Liver (tissue), 9 donors: ENCODE results near the gene PLA2G15. TPM values are rescaled to one million over a fixed set of nuclear protein-coding genes. Genes with fewer than 3 reads are reported as not detected.

Experiments used
- DNase-seq: peaks from one replicate; pipeline ENCODE4 v3.0.0-alpha.2; 2017; ENCODE audit warnings: low spot score
- H3K27ac ChIP-seq, 2 donors: one replicate each; pipeline ENCODE4 v1.7.0; 2013; ENCODE audit warnings: inconsistent platforms in 2 of 2, low read length in 2 of 2, control low read depth in 1 of 2, low read depth in 1 of 2, mild to moderate bottlenecking in 1 of 2
- H3K27me3 ChIP-seq, 4 donors: one replicate each; pipeline versions ENCODE4 v1.6.1 to v1.7.0; 2013; ENCODE audit warnings: low read length in 3 of 4, inconsistent platforms in 1 of 4, mild to moderate bottlenecking in 1 of 4, moderate library complexity in 1 of 4; ENCODE audit not compliant: control insufficient read depth in 4 of 4, insufficient read depth in 4 of 4
- H3K36me3 ChIP-seq, 4 donors: one replicate each; pipeline versions ENCODE4 v1.6.1 to v1.7.0; 2013; ENCODE audit warnings: low read length in 3 of 4, mild to moderate bottlenecking in 3 of 4, low read depth in 1 of 4, moderate library complexity in 1 of 4; ENCODE audit not compliant: control insufficient read depth in 4 of 4, insufficient read depth in 3 of 4
- H3K4me1 ChIP-seq, 4 donors: one replicate each; pipeline versions ENCODE4 v1.6.1 to v1.7.0; 2013; ENCODE audit warnings: low read length in 3 of 4, mild to moderate bottlenecking in 3 of 4, moderate library complexity in 1 of 4; ENCODE audit not compliant: control insufficient read depth in 4 of 4, insufficient read depth in 4 of 4
- H3K4me3 ChIP-seq, 3 donors: one replicate each; pipeline versions ENCODE4 v1.6.1 to v1.7.0; 2013; ENCODE audit warnings: low read length in 3 of 3, control low read depth in 1 of 3, low read depth in 1 of 3, mild to moderate bottlenecking in 1 of 3
- H3K9ac ChIP-seq, 2 donors: one replicate each; pipeline ENCODE4 v1.7.0; 2013; ENCODE audit warnings: low read length in 2 of 2, mild to moderate bottlenecking in 2 of 2, moderate library complexity in 2 of 2, control low read depth in 1 of 2, low read depth in 1 of 2
- H3K9me3 ChIP-seq, 4 donors: one replicate each; pipeline versions ENCODE4 v1.6.1 to v1.7.0; 2013; ENCODE audit warnings: low read length in 3 of 4; ENCODE audit not compliant: control insufficient read depth in 4 of 4
- EGR1 ChIP-seq, 2 donors: IDR thresholded peaks; 2 replicates each; pipeline ENCODE4 v1.6.1; 2016 to 2018; ENCODE audit warnings: antibody characterized with exemption in 2 of 2, low read depth in 2 of 2
- FOXA1 ChIP-seq: IDR thresholded peaks from 2 replicates; pipeline ENCODE4 v1.6.1; 2016; ENCODE audit warnings: antibody characterized with exemption
- FOXA2 ChIP-seq: IDR thresholded peaks from 2 replicates; pipeline ENCODE4 v1.6.1; 2016; ENCODE audit warnings: antibody characterized with exemption
- GABPA ChIP-seq, 2 donors: IDR thresholded peaks in 1 of 2; conservative IDR thresholded peaks in 1 of 2; 2 replicates each; pipeline ENCODE4 v1.6.1; 2016; ENCODE audit warnings: antibody characterized with exemption in 2 of 2, mild to moderate bottlenecking in 1 of 2, moderate library complexity in 1 of 2
- HNF4A ChIP-seq, 2 donors: conservative IDR thresholded peaks; 2 replicates each; pipeline ENCODE4 v1.6.1; 2016; ENCODE audit warnings: antibody characterized with exemption in 2 of 2, mild to moderate bottlenecking in 2 of 2
- JUND ChIP-seq, 2 donors: IDR thresholded peaks; 2 replicates each; pipeline ENCODE4 v1.6.1; 2016; ENCODE audit warnings: antibody characterized with exemption in 2 of 2
- NR2F2 ChIP-seq: IDR thresholded peaks from 2 replicates; pipeline ENCODE4 v1.6.1; 2016; ENCODE audit warnings: antibody characterized with exemption
- RAD21 ChIP-seq, 2 donors: IDR thresholded peaks; 2 replicates each; pipeline ENCODE4 v1.6.1; 2016; ENCODE audit warnings: antibody characterized with exemption in 2 of 2, mild to moderate bottlenecking in 2 of 2
- RXRA ChIP-seq, 2 donors: IDR thresholded peaks; 2 replicates each; pipeline ENCODE4 v1.6.1; 2017 to 2018; ENCODE audit warnings: antibody characterized with exemption in 2 of 2, mild to moderate bottlenecking in 1 of 2
- TAF1 ChIP-seq: conservative IDR thresholded peaks from 2 replicates; pipeline ENCODE4 v1.6.1; 2016; ENCODE audit warnings: antibody characterized with exemption, mild to moderate bottlenecking
- WGBS: extraction: QIAGEN DNeasy Blood & Tissue Kit; methylation state at CpG from one replicate; pipeline ENCODE4 v1.1.7; 2013; 5-methylcytosine and 5-hydroxymethylcytosine counted together
- polyA plus RNA-seq, 2 donors: library from polyadenylated mRNA; stranded (reverse) in 1 of 2; unstranded in 1 of 2; fragments of 200-250 nt in 1 of 2; fragments of >200 nt in 1 of 2; fragmentation: Nextera tagmentation in 1 of 2; extraction: Ambion mirVana in 1 of 2; gene quantifications; one replicate each; pipeline versions ENCODE4 v1.2.1 to v1.2.3, GENCODE V29; 2013 to 2015
- total RNA-seq, 2 donors: library from RNA; depleted of rRNA; stranded (reverse); fragments of >200 nt; gene quantifications; one replicate each; pipeline ENCODE4 v1.2.3, GENCODE V29; 2014
- TF ChIP-seq, protein P1 (sequence below): fragments of 150-350 bp; IDR thresholded peaks from 2 replicates; pipeline ENCODE4 v1.5.1; 2017; ENCODE audit warnings: improper control_type of control experiment, low read depth, low read length; ENCODE audit not compliant: missing input control
- TF ChIP-seq, protein P2 (sequence below): IDR thresholded peaks from 2 replicates; pipeline ENCODE4 v1.6.1; 2016; ENCODE audit warnings: antibody characterized with exemption
- TF ChIP-seq, protein P3 (sequence below): IDR thresholded peaks from 2 replicates; pipeline ENCODE4 v1.6.1; 2016; ENCODE audit warnings: antibody characterized with exemption
- TF ChIP-seq, protein P4 (sequence below): IDR thresholded peaks from 2 replicates; pipeline ENCODE4 v1.6.1; 2016; ENCODE audit warnings: antibody characterized with exemption
- TF ChIP-seq, protein P5 (sequence below): IDR thresholded peaks from 2 replicates; pipeline ENCODE4 v1.6.1; 2016; ENCODE audit warnings: antibody characterized with exemption, mild to moderate bottlenecking
- donor health status: healthy.
- donor health status: healthy.
- donor health status: healthy.
- donor health status: healthy.
- donor health status: healthy.

Gene PLA2G15
- total and polyA plus RNA-seq, 4 donors: 4.5 to 19.8 (median 15.1) TPM

DNA sequence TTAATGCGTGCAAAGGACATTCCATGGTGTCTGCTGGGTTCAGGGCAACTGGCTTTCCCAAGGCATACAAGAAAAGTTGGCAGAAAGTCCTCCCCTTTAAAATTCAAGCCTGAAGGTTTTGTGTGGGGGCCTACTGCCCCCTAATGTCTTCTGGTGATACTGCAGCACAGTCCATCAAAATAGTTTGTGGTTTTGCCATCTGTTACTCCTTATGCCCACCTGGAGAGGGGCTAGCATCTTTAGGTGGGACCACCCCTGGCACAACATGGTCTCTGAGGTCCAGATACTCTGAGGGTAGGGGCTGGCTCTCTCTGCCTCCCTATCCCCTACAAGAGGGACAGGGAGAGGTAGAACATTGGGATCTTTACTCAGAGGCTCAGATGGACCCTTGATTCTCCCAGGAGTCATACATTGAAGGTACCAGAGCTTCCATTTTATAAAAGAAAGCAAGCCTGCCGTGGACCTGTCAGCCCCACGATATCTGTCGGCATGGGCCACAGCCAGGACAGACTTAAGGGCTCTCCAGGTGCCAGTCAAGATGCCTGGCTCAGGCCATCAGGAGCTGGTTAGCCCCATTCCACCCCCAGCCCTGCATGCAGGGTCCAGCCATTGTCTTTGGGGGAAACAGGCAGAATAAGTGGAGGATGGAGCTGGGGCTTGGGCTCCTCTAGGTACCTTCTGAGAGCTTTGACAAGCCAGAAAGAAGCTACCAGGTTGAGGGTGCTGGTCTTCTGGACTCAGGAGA is 15.6 kb upstream of the PLA2G15 start:
- no peak overlapping the region for H3K4me3 ChIP-seq
- H3K36me3 ChIP-seq: peaks cover 9 to 38% (median 20%) of the 10 kb centered on the region in 4 donors
- H3K4me1 ChIP-seq: peaks cover 18 to 71% (median 61%) of the 10 kb centered on the region in 4 donors
- no peaks in the 10 kb centered on the region for H3K27me3 ChIP-seq
- TF ChIP-seq RAD21 (IDR thresholded peaks at IDR 0.05) (peak; percentile 93), HNF4A (conservative IDR thresholded peaks at IDR 0.05) (peak in 1 of 2 donors; percentile 21), JUND (IDR thresholded peaks at IDR 0.05) (no peak)
- TF ChIP-seq, protein P1, sequence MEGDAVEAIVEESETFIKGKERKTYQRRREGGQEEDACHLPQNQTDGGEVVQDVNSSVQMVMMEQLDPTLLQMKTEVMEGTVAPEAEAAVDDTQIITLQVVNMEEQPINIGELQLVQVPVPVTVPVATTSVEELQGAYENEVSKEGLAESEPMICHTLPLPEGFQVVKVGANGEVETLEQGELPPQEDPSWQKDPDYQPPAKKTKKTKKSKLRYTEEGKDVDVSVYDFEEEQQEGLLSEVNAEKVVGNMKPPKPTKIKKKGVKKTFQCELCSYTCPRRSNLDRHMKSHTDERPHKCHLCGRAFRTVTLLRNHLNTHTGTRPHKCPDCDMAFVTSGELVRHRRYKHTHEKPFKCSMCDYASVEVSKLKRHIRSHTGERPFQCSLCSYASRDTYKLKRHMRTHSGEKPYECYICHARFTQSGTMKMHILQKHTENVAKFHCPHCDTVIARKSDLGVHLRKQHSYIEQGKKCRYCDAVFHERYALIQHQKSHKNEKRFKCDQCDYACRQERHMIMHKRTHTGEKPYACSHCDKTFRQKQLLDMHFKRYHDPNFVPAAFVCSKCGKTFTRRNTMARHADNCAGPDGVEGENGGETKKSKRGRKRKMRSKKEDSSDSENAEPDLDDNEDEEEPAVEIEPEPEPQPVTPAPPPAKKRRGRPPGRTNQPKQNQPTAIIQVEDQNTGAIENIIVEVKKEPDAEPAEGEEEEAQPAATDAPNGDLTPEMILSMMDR: peak; percentile 86
- TF ChIP-seq, protein P2, sequence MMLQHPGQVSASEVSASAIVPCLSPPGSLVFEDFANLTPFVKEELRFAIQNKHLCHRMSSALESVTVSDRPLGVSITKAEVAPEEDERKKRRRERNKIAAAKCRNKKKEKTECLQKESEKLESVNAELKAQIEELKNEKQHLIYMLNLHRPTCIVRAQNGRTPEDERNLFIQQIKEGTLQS: no peak
- H3K9ac ChIP-seq: no peak overlapping the region
- H3K9me3 ChIP-seq: no peaks in the 10 kb centered on the region
- DNase-seq: peak; percentile 65
- 55% methylated on average over 4 of the region's 4 CpGs for WGBS
- no peak overlapping the region for H3K27ac ChIP-seq

DNA sequence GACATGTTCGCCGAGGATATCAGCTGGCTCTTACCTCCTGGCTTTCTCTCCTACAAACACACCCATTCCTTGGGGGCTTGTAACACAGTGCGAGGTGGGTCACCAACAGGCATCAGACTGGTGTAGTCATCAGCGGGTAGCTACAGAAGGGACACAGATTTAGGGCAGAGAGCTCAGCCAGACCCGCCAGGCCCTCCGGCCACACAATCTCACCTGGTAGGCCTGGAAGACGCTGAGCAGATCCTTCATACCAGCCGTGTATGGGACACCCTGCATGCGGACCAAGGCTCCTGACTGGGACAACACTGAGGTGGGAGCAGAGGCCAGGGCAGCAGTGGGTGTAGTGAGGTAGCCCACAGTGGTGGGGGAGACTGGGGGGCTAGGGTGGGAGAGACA is 15.0 kb upstream of the PLA2G15 start:
- no peaks in the 10 kb centered on the region for H3K27me3 ChIP-seq
- H3K4me3 ChIP-seq: no peak overlapping the region
- peaks cover 9 to 38% (median 20%) of the 10 kb centered on the region in 4 donors for H3K36me3 ChIP-seq
- WGBS: 87% methylated on average over 9 of the region's 9 CpGs
- H3K9ac ChIP-seq: no peak overlapping the region
- no peak for DNase-seq
- peaks cover 18 to 73% (median 60%) of the 10 kb centered on the region in 4 donors for H3K4me1 ChIP-seq
- H3K27ac ChIP-seq: no peak overlapping the region
- TF ChIP-seq FOXA2: no peak
- TF ChIP-seq, protein P2: no peak
- no peak for TF ChIP-seq JUND (IDR thresholded peaks at IDR 0.05)
- no peak for TF ChIP-seq TAF1
- no peak for TF ChIP-seq RAD21 (IDR thresholded peaks at IDR 0.05)
- no peak for TF ChIP-seq HNF4A (conservative IDR thresholded peaks at IDR 0.05)
- TF ChIP-seq, protein P3, sequence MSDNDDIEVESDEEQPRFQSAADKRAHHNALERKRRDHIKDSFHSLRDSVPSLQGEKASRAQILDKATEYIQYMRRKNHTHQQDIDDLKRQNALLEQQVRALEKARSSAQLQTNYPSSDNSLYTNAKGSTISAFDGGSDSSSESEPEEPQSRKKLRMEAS: no peak
- TF ChIP-seq, protein P4, sequence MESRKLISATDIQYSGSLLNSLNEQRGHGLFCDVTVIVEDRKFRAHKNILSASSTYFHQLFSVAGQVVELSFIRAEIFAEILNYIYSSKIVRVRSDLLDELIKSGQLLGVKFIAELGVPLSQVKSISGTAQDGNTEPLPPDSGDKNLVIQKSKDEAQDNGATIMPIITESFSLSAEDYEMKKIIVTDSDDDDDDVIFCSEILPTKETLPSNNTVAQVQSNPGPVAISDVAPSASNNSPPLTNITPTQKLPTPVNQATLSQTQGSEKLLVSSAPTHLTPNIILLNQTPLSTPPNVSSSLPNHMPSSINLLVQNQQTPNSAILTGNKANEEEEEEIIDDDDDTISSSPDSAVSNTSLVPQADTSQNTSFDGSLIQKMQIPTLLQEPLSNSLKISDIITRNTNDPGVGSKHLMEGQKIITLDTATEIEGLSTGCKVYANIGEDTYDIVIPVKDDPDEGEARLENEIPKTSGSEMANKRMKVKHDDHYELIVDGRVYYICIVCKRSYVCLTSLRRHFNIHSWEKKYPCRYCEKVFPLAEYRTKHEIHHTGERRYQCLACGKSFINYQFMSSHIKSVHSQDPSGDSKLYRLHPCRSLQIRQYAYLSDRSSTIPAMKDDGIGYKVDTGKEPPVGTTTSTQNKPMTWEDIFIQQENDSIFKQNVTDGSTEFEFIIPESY: no peak
- H3K9me3 ChIP-seq: no peaks in the 10 kb centered on the region

DNA sequence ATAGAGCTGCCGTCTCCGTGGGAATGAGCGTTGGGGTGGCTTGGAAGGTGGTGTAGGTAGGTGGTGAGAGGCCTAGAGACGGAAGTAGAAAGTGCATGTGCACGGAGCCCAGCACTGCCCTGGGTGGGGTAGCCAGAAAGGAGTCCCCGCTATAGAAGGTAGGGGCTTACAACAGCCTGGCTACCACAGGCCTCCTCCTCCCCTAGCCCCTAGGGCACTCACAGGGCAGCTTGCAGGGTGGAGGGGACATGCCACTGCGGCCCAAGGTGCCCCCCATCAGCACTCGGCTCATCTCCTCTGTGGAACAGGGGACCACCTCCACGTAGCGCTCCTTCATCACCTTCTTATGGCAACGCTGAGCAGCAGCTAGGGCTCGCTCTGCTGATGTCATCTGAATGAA is 14.2 kb upstream of the PLA2G15 start:
- peaks cover 18 to 73% (median 60%) of the 10 kb centered on the region in 4 donors for H3K4me1 ChIP-seq
- peaks cover 9 to 38% (median 20%) of the 10 kb centered on the region in 4 donors for H3K36me3 ChIP-seq
- WGBS: 90% methylated on average over 12 of the region's 12 CpGs
- no peaks in the 10 kb centered on the region for H3K9me3 ChIP-seq
- H3K9ac ChIP-seq: no peak overlapping the region
- H3K27ac ChIP-seq: no peak overlapping the region
- no peak for DNase-seq
- H3K4me3 ChIP-seq: no peak overlapping the region
- no peaks in the 10 kb centered on the region for H3K27me3 ChIP-seq
- no peak for TF ChIP-seq HNF4A (conservative IDR thresholded peaks at IDR 0.05)
- TF ChIP-seq RXRA (IDR thresholded peaks at IDR 0.05): no peak
- TF ChIP-seq, protein P4: no peak
- no peak for TF ChIP-seq GABPA (IDR thresholded peaks at IDR 0.05 in 1 of 2, conservative IDR thresholded peaks at IDR 0.05 in 1 of 2)
- no peak for TF ChIP-seq FOXA1
- TF ChIP-seq EGR1 (IDR thresholded peaks at IDR 0.05; ENCODE audit: low read depth in 2 of 2): no peak
- TF ChIP-seq, protein P5, sequence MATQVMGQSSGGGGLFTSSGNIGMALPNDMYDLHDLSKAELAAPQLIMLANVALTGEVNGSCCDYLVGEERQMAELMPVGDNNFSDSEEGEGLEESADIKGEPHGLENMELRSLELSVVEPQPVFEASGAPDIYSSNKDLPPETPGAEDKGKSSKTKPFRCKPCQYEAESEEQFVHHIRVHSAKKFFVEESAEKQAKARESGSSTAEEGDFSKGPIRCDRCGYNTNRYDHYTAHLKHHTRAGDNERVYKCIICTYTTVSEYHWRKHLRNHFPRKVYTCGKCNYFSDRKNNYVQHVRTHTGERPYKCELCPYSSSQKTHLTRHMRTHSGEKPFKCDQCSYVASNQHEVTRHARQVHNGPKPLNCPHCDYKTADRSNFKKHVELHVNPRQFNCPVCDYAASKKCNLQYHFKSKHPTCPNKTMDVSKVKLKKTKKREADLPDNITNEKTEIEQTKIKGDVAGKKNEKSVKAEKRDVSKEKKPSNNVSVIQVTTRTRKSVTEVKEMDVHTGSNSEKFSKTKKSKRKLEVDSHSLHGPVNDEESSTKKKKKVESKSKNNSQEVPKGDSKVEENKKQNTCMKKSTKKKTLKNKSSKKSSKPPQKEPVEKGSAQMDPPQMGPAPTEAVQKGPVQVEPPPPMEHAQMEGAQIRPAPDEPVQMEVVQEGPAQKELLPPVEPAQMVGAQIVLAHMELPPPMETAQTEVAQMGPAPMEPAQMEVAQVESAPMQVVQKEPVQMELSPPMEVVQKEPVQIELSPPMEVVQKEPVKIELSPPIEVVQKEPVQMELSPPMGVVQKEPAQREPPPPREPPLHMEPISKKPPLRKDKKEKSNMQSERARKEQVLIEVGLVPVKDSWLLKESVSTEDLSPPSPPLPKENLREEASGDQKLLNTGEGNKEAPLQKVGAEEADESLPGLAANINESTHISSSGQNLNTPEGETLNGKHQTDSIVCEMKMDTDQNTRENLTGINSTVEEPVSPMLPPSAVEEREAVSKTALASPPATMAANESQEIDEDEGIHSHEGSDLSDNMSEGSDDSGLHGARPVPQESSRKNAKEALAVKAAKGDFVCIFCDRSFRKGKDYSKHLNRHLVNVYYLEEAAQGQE: no peak
- no peak for TF ChIP-seq NR2F2
